Ovary (tissue), 9 donors: ENCODE measurements around the gene FAAP20. TPM values are rescaled to one million over a fixed set of nuclear protein-coding genes. Genes with fewer than 3 reads are reported as not detected.

Experiments
- DNase-seq, 5 donors: peaks; one replicate each; pipeline ENCODE4 v3.0.0-alpha.2; 2019 to 2020
- H3K27ac ChIP-seq, 2 donors: fragments of 200-600 bp; one replicate each; pipeline versions ENCODE4 v1.5.1 to v1.8.0; 2019 to 2022
- H3K27me3 ChIP-seq: fragments of 200-600 bp; one replicate; pipeline ENCODE4 v1.8.0; 2022
- H3K36me3 ChIP-seq: fragments of 200-600 bp; sonication (generic); one replicate; pipeline ENCODE4 v1.5.1; 2019
- H3K4me1 ChIP-seq: one replicate; pipeline ENCODE4 v1.8.1; 2013; ENCODE audit warnings: mild to moderate bottlenecking, moderate library complexity; ENCODE audit not compliant: insufficient read depth
- H3K4me3 ChIP-seq: fragments of 200-600 bp; sonication (generic); one replicate; pipeline ENCODE4 v1.5.1; 2017
- H3K9me3 ChIP-seq, 2 donors: fragments of 200-600 bp in 1 of 2; sonication (generic) in 1 of 2; one replicate each; pipeline versions ENCODE4 v1.5.1 to v1.8.1; 2013 to 2019; ENCODE audit warnings: mild to moderate bottlenecking in 1 of 2, moderate library complexity in 1 of 2
- CTCF ChIP-seq, 3 donors: fragments of 450-650 bp in 2 of 3; fragments of 200-600 bp in 1 of 3; IDR thresholded peaks; one replicate each; pipeline versions ENCODE4 v1.5.1 to v1.8.0; 2016 to 2022; ENCODE audit warnings: antibody characterized with exemption in 3 of 3, mild to moderate bottlenecking in 1 of 3
- EP300 ChIP-seq: sonication (generic); formaldehyde crosslinking; IDR thresholded peaks from one replicate; pipeline ENCODE4 v1.6.1; 2017; ENCODE audit warnings: antibody characterized with exemption
- POLR2A ChIP-seq: fragments of 450-650 bp; IDR thresholded peaks from one replicate; pipeline ENCODE4 v1.6.1; 2017; ENCODE audit warnings: antibody characterized with exemption, mild to moderate bottlenecking, moderate library complexity
- WGBS, 3 donors: extraction: QIAGEN DNeasy Blood & Tissue Kit in 1 of 3; methylation state at CpG; one replicate each; pipeline versions ENCODE4 v1.1.5 to v1.1.7; 2013 to 2017; 5-methylcytosine and 5-hydroxymethylcytosine counted together
- intact Hi-C, 4 donors: fragments of 100-400 bp; cut with DNase I; formaldehyde crosslinking; loops; one replicate each; pipeline versions ENCODE4 v1.11.0 to v1.15.1; 2022 to 2023
- polyA plus RNA-seq, 2 donors: library from polyadenylated mRNA; stranded (reverse); fragments of 200-250 nt in 1 of 2; fragments of 350-450 nt in 1 of 2; fragmentation: Illumina TruSeq in 1 of 2; extraction: RNeasy Lipid Tissue Mini Kit (QIAGEN cat#74804) in 1 of 2; gene quantifications; one replicate each; pipeline ENCODE4 v1.2.3, GENCODE V29; 2013 to 2014
- total RNA-seq, 7 donors: library from RNA; depleted of rRNA in 2 of 7; stranded (reverse); fragments of >200 nt in 2 of 7; fragmentation: NEBNext Ultra II Directional in 3 of 7; extraction: Animal tissue kit (Norgen Biotek cat#: 25700) in 3 of 7; gene quantifications; one replicate each; pipeline versions ENCODE4 v1.1.0 to v1.2.4, GENCODE V29; 2016 to 2023
- donor health status: DM: no; HTN: no; CAD: no; lungs with moderate emphysema.
- donor health status: DM: no; HTN: no; CAD: no.
- donor health status: Bipolar disorder and iron deficiency.
- donor health status: DM: yes; HTN: yes; CAD: no.
- donor health status: DM: no; HTN: no; CAD: no.
- donor health status: DM: yes; HTN: yes; CAD: no.

FAAP20 gene
- total and polyA plus RNA-seq, 9 donors: 3.4 to 96.1 (median 61.7) TPM

DNA sequence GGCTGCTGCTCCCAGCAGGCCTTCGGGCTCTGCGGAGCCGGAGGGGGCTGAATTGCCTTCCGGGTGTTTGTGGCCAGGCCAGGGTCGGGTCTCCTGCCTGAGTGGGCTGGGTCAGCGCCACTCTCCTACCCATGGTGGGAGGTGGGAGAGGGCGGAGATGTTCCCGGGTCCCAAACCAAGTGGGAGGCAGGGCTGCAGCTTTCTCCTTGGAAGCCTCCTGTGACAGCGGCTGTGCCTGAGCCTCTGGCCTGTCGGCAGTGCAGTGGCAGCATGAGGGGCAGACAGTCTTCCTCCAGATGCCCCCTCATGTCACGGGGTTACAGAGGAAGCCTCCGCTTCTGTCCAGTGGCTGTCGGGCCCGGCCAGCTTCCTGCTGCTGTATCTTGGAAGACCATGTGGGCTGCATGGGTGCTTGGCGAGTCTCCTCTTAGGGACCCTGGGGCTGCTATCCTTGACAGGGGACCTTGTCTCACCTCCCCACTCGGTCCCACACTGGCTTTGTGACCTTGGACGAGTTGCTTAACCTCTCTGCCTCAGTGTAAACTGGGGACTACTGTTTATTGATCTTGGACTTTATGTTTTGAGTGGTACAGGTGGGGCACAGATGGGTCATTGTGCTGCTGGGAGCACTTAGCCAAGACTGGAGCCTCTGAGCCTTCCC lies 37.8 kb upstream of the FAAP20 start:
- Histone ChIP-seq H3K36me3 (no peaks in the 10 kb centered on the region), H3K27me3 (no peaks in the 10 kb centered on the region), H3K9me3 (no peaks in the 10 kb centered on the region), H3K4me1 (peaks cover 36% of the 10 kb centered on the region), H3K27ac (peak overlapping the region; percentile 62 to 84), H3K4me3 (peak overlapping the region; percentile 59)
- TF ChIP-seq CTCF (IDR thresholded peaks at IDR 0.05) (no peak), POLR2A (no peak), EP300 (no peak)
- DNase-seq: peak in 1 of 5 donors; percentile 58
- 8 to 10% (median 9%) methylated on average over 17 of the region's 17 CpGs for WGBS, 3 donors
- intact Hi-C loops: loop anchor here (5.0 kb wide), 4 partner anchors 35 to 80 kb away; partner anchors contain the start of gene FAAP20 (in 1 of the 4)

GRCh38 chr1:2231532-2232254 lies 37.1 kb upstream of the FAAP20 start:
- peak; percentile 82 to 90 (median 89) for DNase-seq
- Histone ChIP-seq H3K4me3 (peak overlapping the region; percentile 59), H3K4me1 (peaks cover 31% of the 10 kb centered on the region), H3K27me3 (no peaks in the 10 kb centered on the region), H3K9me3 (no peaks in the 10 kb centered on the region), H3K36me3 (no peaks in the 10 kb centered on the region), H3K27ac (peak overlapping the region; percentile 62 to 74)
- 11 to 17% (median 13%) methylated on average over 26 of the region's 26 CpGs for WGBS, 3 donors
- no peak for TF ChIP-seq POLR2A
- intact Hi-C loops: loop anchor here (2.0 to 5.0 kb wide), 6 partner anchors 19 to 81 kb away; partner anchors contain the start of gene FAAP20 (in 1 of the 4)

- Histone ChIP-seq H3K9me3 (no peaks in the 10 kb centered on the region), H3K4me1 (peaks cover 31% of the 10 kb centered on the region), H3K36me3 (no peaks in the 10 kb centered on the region), H3K27me3 (no peaks in the 10 kb centered on the region), H3K4me3 (peak overlapping the region; percentile 59), H3K27ac (peak overlapping the region; percentile 74 to 83)
- intact Hi-C loops: loop anchor here (2.0 to 5.0 kb wide), 6 partner anchors 18 to 81 kb away; partner anchors contain the start of gene FAAP20 (in 1 of the 4)
- no peak for TF ChIP-seq POLR2A
- no peak for TF ChIP-seq EP300
- no peak for TF ChIP-seq CTCF (IDR thresholded peaks at IDR 0.05)
- DNase-seq: peak in 4 of 5 donors; percentile 61 to 64 (median 64)
- 5 to 8% (median 5%) methylated on average over 30 of the region's 30 CpGs for WGBS, 3 donors
These were observed 36.4 kb upstream of the FAAP20 start for GRCh38 chr1:2230781-2231531.

GRCh38 chr1:2229911-2230731 lies 35.5 kb upstream of the FAAP20 start:
- peak overlapping the region; percentile 59 for H3K4me3 ChIP-seq
- H3K27ac ChIP-seq: peak overlapping the region; percentile 83 to 90
- peaks cover 25% of the 10 kb centered on the region for H3K4me1 ChIP-seq
- no peaks in the 10 kb centered on the region for H3K36me3 ChIP-seq
- TF ChIP-seq CTCF (IDR thresholded peaks at IDR 0.05): no peak
- TF ChIP-seq EP300: no peak
- peak in 4 of 5 donors; percentile 62 to 72 (median 64) for DNase-seq
- 3 to 7% (median 6%) methylated on average over 29 to 32 of the region's 32 CpGs for WGBS, 3 donors
- no peaks in the 10 kb centered on the region for H3K27me3 ChIP-seq
- intact Hi-C loops: loop anchor here (2.0 to 5.0 kb wide), 6 partner anchors 17 to 82 kb away; partner anchors contain the start of gene FAAP20 (in 1 of the 4)
- no peaks in the 10 kb centered on the region for H3K9me3 ChIP-seq
